GM12801 (cell line): ENCODE data around the gene PEX26.

Experiments
- TF ChIP-seq, protein P1 (sequence below): IDR thresholded peaks from one replicate; pipeline ENCODE4 v1.5.1; 2011; ENCODE audit warnings: control low read depth; ENCODE audit not compliant: insufficient read length; ENCODE audit errors: extremely low read depth

The PEX26 gene

GRCh38 chr22:18034076-18034475 is 43.7 kb upstream of the PEX26 start:
- TF ChIP-seq, protein P1, sequence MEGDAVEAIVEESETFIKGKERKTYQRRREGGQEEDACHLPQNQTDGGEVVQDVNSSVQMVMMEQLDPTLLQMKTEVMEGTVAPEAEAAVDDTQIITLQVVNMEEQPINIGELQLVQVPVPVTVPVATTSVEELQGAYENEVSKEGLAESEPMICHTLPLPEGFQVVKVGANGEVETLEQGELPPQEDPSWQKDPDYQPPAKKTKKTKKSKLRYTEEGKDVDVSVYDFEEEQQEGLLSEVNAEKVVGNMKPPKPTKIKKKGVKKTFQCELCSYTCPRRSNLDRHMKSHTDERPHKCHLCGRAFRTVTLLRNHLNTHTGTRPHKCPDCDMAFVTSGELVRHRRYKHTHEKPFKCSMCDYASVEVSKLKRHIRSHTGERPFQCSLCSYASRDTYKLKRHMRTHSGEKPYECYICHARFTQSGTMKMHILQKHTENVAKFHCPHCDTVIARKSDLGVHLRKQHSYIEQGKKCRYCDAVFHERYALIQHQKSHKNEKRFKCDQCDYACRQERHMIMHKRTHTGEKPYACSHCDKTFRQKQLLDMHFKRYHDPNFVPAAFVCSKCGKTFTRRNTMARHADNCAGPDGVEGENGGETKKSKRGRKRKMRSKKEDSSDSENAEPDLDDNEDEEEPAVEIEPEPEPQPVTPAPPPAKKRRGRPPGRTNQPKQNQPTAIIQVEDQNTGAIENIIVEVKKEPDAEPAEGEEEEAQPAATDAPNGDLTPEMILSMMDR: no peak

- TF ChIP-seq, protein P1: no peak
These were observed 42.0 kb upstream of the PEX26 start for GRCh38 chr22:18035751-18036150.

GRCh38 chr22:18042685-18043084 is 35.1 kb upstream of the PEX26 start:
- TF ChIP-seq, protein P1: no peak

DNA sequence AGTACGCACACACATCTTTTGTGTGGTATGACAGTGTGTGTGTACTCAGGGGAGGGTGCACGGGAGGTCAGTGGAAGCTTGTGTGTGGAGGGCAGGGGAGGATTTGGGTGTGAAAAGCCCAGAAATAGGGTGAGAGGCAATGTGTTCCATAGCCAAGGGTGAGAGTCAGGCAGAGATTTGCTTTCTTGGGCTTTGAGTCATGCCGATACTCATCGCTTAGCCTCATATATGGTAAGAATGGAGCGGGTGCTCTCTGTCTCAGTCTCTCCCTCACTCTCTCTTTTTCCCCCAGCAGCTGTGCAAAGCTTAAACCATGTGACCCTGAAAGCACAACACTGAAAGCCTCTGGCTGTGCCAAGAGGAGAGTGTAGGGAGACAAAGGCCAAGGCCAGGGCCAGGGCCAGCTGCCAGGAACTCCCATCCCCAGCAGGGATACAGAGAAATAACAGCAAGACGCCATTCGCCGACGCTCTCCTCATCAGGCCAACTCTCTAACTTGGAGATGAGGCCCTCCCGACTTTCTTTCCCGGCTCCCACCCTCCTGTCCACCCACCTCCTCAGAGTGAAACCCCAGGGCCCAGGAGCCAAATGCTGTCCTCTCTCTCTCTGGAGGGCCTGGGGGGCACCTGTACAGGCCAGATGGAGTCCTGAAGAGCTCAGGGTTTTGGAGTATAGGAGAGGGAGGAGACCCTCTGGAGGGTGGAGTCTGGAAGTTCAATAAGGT is 33.1 kb upstream of the PEX26 start:
- TF ChIP-seq, protein P1: no peak

- TF ChIP-seq, protein P1: no peak
These were observed 32.0 kb upstream of the PEX26 start for GRCh38 chr22:18045794-18046193.

- TF ChIP-seq, protein P1: no peak
These were observed 29.7 kb upstream of the PEX26 start for GRCh38 chr22:18048041-18048440.

GRCh38 chr22:18048441-18048898 is 29.3 kb upstream of the PEX26 start:
- TF ChIP-seq, protein P1: no peak
